Measurements from ENCODE around the gene DPM3. TPM values are rescaled to one million over a fixed set of nuclear protein-coding genes. Genes with fewer than 3 reads are reported as not detected.
"Not testable (repeated sequence)": the region's sequence is repeated elsewhere in the genome, so short reads cannot be mapped to it uniquely, and the experiment has no call there.

DPM3 gene
- total RNA-seq, 1 donor from 2014 or later, result 51.0 TPM

GRCh38 chr1:155163785-155164184, 23.5 kb upstream of the DPM3 start:
- peaks cover 11% of the 10 kb centered on the region for H3K4me1 Mint-ChIP-seq (ENCODE audit: low read depth)
- H3K9me3 Mint-ChIP-seq; DNase-seq (ENCODE audit: low spot score); H3K27ac Mint-ChIP-seq; intact Hi-C loops (cut with micrococcal nuclease); H3K27me3 Mint-ChIP-seq (ENCODE audit: low read depth); H3K36me3 Mint-ChIP-seq (ENCODE audit: low read depth); H3K4me3 Mint-ChIP-seq (ENCODE audit: low read depth): not testable (repeated sequence)

DNA sequence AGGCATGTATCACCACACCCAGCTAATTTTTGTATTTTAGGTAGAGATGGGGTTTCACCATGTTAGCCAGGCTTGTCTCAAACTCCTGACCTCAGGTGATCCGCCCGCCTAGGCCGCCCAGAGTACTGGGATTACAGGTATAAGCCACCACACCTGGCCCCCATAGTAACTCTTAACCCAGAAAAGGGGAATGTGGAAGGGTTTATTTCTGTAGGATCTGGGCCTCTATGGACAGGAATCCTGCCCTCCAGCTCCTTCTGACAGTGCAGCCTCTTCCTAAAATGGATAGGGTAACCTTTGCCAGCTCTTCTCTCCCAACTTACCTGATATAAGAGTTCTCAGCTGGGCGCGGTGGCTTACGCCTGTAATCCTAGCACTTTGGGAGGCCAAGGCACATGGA, 22.3 kb upstream of the DPM3 start:
- H3K27ac Mint-ChIP-seq; H3K9me3 Mint-ChIP-seq; H3K27me3 Mint-ChIP-seq (ENCODE audit: low read depth); H3K4me3 Mint-ChIP-seq (ENCODE audit: low read depth); H3K36me3 Mint-ChIP-seq (ENCODE audit: low read depth); intact Hi-C loops (cut with micrococcal nuclease); H3K4me1 Mint-ChIP-seq (ENCODE audit: low read depth); DNase-seq (ENCODE audit: low spot score): not testable (repeated sequence)

DNA sequence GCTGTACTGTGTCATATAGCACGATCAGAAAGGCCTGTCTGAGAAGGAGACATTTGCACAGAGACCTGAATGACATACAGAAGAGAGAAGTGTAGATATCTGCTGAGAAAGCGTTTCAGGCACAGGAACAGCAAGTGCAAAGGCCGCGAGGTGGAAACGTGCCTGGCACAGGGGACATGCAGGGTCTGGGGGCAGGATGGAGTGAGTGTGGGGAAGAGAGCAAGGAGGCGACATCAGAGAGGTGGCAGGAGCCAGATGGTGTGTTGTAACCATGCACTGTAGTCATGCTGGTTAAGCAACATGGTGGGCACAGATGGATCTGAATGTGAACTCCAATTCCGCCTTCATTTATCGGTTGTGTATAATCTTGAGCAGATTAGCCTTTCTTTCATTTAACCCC, 19.8 kb upstream of the DPM3 start:
- no peak for DNase-seq (ENCODE audit: low spot score)
- Mint-ChIP-seq H3K4me3 (ENCODE audit: low read depth) (no peak overlapping the region), H3K36me3 (ENCODE audit: low read depth) (no peaks in the 10 kb centered on the region), H3K9me3 (no peaks in the 10 kb centered on the region), H3K4me1 (ENCODE audit: low read depth) (no peaks in the 10 kb centered on the region), H3K27me3 (ENCODE audit: low read depth) (peaks cover 6% of the 10 kb centered on the region), H3K27ac (no peak overlapping the region)
- intact Hi-C loops (cut with micrococcal nuclease), result no loop called here

DNA sequence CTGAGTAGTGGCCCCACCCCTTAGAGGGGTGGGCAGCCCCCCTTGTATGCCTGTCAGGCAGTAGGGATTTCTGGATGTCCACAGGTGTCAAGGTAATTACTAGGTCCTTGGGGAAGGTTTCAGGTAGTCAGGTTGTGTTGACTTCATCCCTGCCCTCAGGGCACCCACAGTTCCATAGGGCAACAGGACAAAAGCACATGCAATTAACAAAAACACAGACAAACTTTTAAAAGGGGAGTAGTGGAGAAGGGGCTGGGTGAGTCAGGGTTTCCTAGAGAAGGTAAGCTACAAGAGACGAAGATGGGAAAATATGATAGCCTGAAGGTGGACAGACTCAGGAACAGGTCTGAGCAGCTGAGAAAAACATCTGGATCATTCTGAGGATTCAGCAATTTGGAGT, 18.7 kb upstream of the DPM3 start:
- H3K4me1 Mint-ChIP-seq (ENCODE audit: low read depth), result no peaks in the 10 kb centered on the region
- H3K36me3 Mint-ChIP-seq (ENCODE audit: low read depth), result no peaks in the 10 kb centered on the region
- H3K27me3 Mint-ChIP-seq (ENCODE audit: low read depth), result peaks cover 11% of the 10 kb centered on the region
- H3K4me3 Mint-ChIP-seq (ENCODE audit: low read depth), result no peak overlapping the region
- intact Hi-C loops (cut with micrococcal nuclease), result no loop called here
- no peak overlapping the region for H3K27ac Mint-ChIP-seq
- H3K9me3 Mint-ChIP-seq, result no peaks in the 10 kb centered on the region
- no peak for DNase-seq (ENCODE audit: low spot score)

DNA sequence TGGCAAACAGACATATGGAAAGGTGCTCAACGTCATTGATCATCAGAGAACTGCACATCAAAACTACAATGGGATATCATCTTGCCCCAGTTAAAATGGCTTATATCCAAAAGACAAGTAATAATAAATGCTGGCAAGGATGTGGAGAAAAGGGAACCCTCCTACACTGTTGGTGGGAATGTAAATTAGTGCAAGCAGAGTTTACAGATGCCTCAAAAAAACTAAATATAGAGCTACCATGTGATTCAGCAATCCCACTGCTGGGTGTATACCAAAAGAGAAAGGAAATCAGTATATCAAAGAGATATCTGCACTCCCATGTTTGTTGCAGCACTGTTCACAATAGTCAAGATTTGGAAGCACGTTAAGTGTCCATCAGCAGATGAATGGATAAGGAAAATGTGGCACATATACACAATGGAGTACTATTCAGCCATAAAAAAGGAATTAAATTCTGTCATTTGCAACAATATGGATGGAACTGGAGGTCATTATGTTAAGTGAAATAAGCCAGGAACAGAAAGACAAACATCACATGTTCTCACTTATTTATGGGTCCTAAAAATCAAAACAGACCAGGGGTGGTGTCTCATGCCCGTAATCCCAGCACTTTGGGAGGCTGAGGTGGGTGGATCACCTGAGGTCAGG, 15.8 kb upstream of the DPM3 start:
- H3K27ac Mint-ChIP-seq; H3K36me3 Mint-ChIP-seq (ENCODE audit: low read depth); H3K4me1 Mint-ChIP-seq (ENCODE audit: low read depth); H3K9me3 Mint-ChIP-seq; intact Hi-C loops (cut with micrococcal nuclease); H3K4me3 Mint-ChIP-seq (ENCODE audit: low read depth); DNase-seq (ENCODE audit: low spot score): not testable (repeated sequence)
- H3K27me3 Mint-ChIP-seq (ENCODE audit: low read depth), result peaks cover 12% of the 10 kb centered on the region

DNA sequence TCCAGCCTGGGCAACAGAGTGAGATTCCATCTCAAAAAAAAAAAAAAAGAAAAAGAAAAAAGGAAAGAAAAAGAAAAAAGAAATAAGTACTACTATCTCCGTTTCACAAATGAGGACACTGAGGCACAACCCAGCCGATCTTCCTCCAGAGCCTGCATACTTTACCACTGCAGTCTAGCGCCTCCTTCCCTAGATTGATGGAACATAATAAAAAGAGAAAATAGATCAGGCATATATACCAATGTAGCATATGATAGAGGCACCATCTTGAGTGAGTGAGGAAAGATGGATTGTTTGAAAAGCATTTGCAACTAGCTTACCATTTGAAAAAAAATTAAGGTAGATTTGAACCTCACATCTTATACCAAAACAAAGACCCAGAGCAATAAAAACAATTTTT, 5.2 kb upstream of the DPM3 start:
- intact Hi-C loops (cut with micrococcal nuclease), result no loop called here

GRCh38 chr1:155141749-155142148, 1.4 kb upstream of the DPM3 start:
- DNase-seq (ENCODE audit: low spot score), result no peak
- Mint-ChIP-seq H3K4me1 (ENCODE audit: low read depth) (peaks cover 25% of the 10 kb centered on the region), H3K36me3 (ENCODE audit: low read depth) (peaks cover 29% of the 10 kb centered on the region), H3K27me3 (ENCODE audit: low read depth) (peaks cover 7% of the 10 kb centered on the region), H3K4me3 (ENCODE audit: low read depth) (no peak overlapping the region), H3K27ac (no peak overlapping the region), H3K9me3 (no peaks in the 10 kb centered on the region)
- intact Hi-C loops (cut with micrococcal nuclease), result no loop called here

More for the DNA sequence above, 5.2 kb upstream of the DPM3 start:
- H3K36me3 Mint-ChIP-seq (ENCODE audit: low read depth), result peaks cover under 1% of the 10 kb centered on the region
- no peaks in the 10 kb centered on the region for H3K9me3 Mint-ChIP-seq
- H3K4me3 Mint-ChIP-seq (ENCODE audit: low read depth), result no peak overlapping the region
- H3K4me1 Mint-ChIP-seq (ENCODE audit: low read depth), result peaks cover 18% of the 10 kb centered on the region
- no peak overlapping the region for H3K27ac Mint-ChIP-seq
- no peak for DNase-seq (ENCODE audit: low spot score)
- H3K27me3 Mint-ChIP-seq (ENCODE audit: low read depth), result peaks cover 22% of the 10 kb centered on the region

DNA sequence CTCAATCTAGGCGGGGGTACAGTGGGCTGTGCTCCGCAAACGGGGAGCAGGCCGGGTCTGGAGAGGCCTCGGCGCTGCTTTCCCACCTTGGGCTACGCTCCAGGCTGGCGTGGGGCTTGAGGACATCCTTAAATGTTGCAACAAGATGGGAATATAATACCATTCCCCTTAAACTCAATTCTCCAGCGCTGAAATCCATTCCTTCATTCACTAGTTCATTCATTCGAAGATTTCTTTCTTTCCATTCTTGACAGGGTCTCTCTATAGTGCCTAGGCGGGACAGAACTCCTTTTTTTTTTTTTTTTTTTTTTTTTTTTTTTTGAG, 261 bp upstream of the DPM3 start:
- H3K4me3 Mint-ChIP-seq (ENCODE audit: low read depth), result peak overlapping the region; percentile 91
- H3K27me3 Mint-ChIP-seq (ENCODE audit: low read depth), result peaks cover 2% of the 10 kb centered on the region
- DNase-seq (ENCODE audit: low spot score), result no peak
- peaks cover 25% of the 10 kb centered on the region for H3K4me1 Mint-ChIP-seq (ENCODE audit: low read depth)
- peaks cover 32% of the 10 kb centered on the region for H3K36me3 Mint-ChIP-seq (ENCODE audit: low read depth)
- no peaks in the 10 kb centered on the region for H3K9me3 Mint-ChIP-seq
- intact Hi-C loops (cut with micrococcal nuclease), result no loop called here
- peak overlapping the region; percentile 94 for H3K27ac Mint-ChIP-seq

- Mint-ChIP-seq H3K4me1 (ENCODE audit: low read depth) (peaks cover 34% of the 10 kb centered on the region), H3K27ac (peak overlapping the region; percentile 97), H3K9me3 (no peaks in the 10 kb centered on the region), H3K27me3 (ENCODE audit: low read depth) (no peaks in the 10 kb centered on the region), H3K4me3 (ENCODE audit: low read depth) (peak overlapping the region; percentile 91), H3K36me3 (ENCODE audit: low read depth) (peaks cover 37% of the 10 kb centered on the region)
- intact Hi-C loops (cut with micrococcal nuclease), result loop anchor here (5.0 kb wide), 1 partner anchor 915 kb away; the partner anchor contains the start of gene UBAP2L
- DNase-seq (ENCODE audit: low spot score), result no peak
These were observed 3.0 kb downstream of the DPM3 start for GRCh38 chr1:155137154-155137949.

DNA sequence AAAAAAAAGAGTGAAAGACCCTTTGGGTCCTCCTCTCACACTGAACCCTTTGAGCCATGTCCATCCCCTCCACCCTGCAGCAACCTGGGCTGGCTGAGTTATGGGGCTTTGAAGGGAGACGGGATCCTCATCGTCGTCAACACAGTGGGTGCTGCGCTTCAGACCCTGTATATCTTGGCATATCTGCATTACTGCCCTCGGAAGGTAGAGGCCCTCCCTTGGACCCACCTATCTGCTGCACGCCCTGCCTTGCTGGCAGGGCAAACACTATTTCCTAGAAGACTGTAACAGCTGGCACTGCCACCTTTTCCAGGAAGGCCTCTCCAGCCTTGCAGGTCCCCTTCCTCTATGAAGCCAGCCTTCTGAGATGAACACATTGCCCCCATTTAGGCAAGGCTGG, 3.6 kb downstream of the DPM3 start:
- Mint-ChIP-seq H3K27me3 (ENCODE audit: low read depth) (no peaks in the 10 kb centered on the region), H3K9me3 (no peaks in the 10 kb centered on the region), H3K36me3 (ENCODE audit: low read depth) (peaks cover 37% of the 10 kb centered on the region), H3K4me3 (ENCODE audit: low read depth) (peak overlapping the region; percentile 91), H3K4me1 (ENCODE audit: low read depth) (peaks cover 34% of the 10 kb centered on the region), H3K27ac (peak overlapping the region; percentile 97)
- intact Hi-C loops (cut with micrococcal nuclease), result loop anchor here (5.0 kb wide), 1 partner anchor 914 kb away; the partner anchor contains the start of gene UBAP2L
- no peak for DNase-seq (ENCODE audit: low spot score)

- Mint-ChIP-seq H3K27ac (peak within 1 kb of the TSS; percentile 97), H3K27me3 (ENCODE audit: low read depth) (peaks cover 2% of the 10 kb centered on the region), H3K4me3 (ENCODE audit: low read depth) (peak within 1 kb of the TSS; percentile 91), H3K36me3 (ENCODE audit: low read depth) (peaks cover 37% of the 10 kb centered on the region), H3K9me3 (no peaks in the 10 kb centered on the region), H3K4me1 (ENCODE audit: low read depth) (peaks cover 32% of the 10 kb centered on the region)
- DNase-seq (ENCODE audit: low spot score), result peak; percentile 92
- intact Hi-C loops (cut with micrococcal nuclease), result loop anchor here (2.0 to 5.0 kb wide), 3 partner anchors 37 to 913 kb away; partner anchors contain the start of genes KRTCAP2, TRIM46 and UBAP2L
These were observed 4.8 kb downstream of the DPM3 start, which contains the start of gene SLC50A1 for GRCh38 chr1:155135415-155136028. Gene SLC50A1 (plus strand): TSS chr1:155135852. CDS start chr1:155135912, 60 bp downstream.

DNA sequence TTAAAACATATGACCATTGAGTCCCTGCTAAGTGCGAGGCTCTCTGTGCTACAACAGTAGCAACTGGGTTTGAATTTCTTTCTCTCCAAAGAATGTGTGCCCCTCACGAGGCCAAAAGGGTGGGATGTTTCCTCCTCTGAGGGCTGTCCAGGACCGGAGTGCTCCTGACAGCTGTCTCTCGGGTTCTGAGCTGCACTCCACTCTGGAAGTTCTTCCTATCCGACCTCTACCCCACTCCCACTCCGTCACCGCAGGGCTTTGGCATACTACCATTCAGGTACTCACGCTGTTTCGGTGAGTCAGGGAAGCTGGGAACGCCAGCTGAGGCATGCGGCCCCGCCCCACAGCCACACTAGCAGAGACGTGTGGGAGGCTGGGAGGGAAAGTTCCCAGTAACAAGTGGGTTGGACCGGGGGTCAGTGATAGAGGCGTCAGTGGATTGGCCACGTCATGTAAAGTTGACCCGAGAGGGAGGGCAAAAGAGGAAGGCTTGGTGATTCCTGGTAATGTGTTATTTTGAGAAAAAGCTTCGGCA, 5.4 kb downstream of the DPM3 start:
- Mint-ChIP-seq H3K27me3 (ENCODE audit: low read depth) (peaks cover 3% of the 10 kb centered on the region), H3K4me1 (ENCODE audit: low read depth) (peaks cover 30% of the 10 kb centered on the region), H3K36me3 (ENCODE audit: low read depth) (peaks cover 33% of the 10 kb centered on the region), H3K9me3 (no peaks in the 10 kb centered on the region), H3K27ac (peak overlapping the region; percentile 97), H3K4me3 (ENCODE audit: low read depth) (peak overlapping the region; percentile 91)
- DNase-seq (ENCODE audit: low spot score), result peak; percentile 31
- intact Hi-C loops (cut with micrococcal nuclease), result loop anchor here (2.0 to 5.0 kb wide), 3 partner anchors 38 to 913 kb away; partner anchors contain the start of genes KRTCAP2, TRIM46 and UBAP2L

Data from activated T-helper 2 cell treated with anti-CD3 and anti-CD28 coated beads, Interferon-gamma antibody, Interleukin-2, Interleukin-4, amounts not matched to agents 10 μg/mL and 5 μg/mL and 100 μg/mL, durations not matched to agents 14 hours and 24 hours and 36 hours (primary cell).